ENCODE data around the gene RNU5D-1.

Gene RNU5D-1

DNA sequence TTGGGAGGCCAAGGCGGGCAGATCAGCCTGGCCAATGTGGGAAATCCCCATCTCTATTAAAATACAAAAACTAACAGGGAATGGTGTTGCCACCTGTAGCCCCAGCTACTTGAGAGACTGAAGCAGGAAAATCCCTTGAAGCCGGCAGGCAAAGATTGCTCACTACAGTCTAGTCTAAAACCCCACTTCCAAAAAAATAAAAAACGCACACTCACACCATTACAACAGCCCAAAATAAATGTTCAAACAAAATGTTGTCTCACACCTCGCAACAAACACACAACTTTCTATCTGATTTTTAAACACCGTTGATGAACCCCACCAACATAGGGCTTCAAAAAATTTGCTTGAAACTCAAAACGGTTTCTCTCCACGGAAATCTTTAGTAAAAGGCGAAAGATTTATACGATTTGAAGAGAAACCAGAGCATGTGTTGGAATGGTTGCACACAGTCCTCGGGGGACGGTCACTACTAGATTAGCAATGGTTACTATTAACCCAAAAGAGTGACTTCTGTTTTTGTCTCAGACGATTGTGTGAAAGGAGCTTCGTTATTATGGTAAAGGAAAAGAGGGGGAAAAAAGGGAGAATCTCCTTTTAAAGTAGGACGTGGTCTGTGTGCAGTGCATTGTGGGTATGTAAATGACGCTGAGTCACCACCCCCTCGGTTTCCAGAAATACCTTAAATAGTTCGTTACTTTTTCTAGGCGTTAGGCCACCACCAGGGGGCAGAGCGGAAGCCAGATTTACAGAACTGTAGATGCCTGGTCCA is at the start of gene RNU5D-1 (continued):
- TF ChIP-seq BCL11A (tag by site-specific recombination; IDR thresholded peaks at IDR 0.05; ENCODE audit: low read depth) = no peak
- TF ChIP-seq ZNF530 (tag by site-specific recombination; IDR thresholded peaks at IDR 0.05; ENCODE audit: low read depth) = no peak
- no peak for TF ChIP-seq ZNF274 (IDR thresholded peaks at IDR 0.05; ENCODE audit: low read length)
- no peak for TF ChIP-seq ZNF274 (tag by site-specific recombination; IDR thresholded peaks at IDR 0.05; ENCODE audit: borderline replicate concordance)
- TF ChIP-seq, protein P1, sequence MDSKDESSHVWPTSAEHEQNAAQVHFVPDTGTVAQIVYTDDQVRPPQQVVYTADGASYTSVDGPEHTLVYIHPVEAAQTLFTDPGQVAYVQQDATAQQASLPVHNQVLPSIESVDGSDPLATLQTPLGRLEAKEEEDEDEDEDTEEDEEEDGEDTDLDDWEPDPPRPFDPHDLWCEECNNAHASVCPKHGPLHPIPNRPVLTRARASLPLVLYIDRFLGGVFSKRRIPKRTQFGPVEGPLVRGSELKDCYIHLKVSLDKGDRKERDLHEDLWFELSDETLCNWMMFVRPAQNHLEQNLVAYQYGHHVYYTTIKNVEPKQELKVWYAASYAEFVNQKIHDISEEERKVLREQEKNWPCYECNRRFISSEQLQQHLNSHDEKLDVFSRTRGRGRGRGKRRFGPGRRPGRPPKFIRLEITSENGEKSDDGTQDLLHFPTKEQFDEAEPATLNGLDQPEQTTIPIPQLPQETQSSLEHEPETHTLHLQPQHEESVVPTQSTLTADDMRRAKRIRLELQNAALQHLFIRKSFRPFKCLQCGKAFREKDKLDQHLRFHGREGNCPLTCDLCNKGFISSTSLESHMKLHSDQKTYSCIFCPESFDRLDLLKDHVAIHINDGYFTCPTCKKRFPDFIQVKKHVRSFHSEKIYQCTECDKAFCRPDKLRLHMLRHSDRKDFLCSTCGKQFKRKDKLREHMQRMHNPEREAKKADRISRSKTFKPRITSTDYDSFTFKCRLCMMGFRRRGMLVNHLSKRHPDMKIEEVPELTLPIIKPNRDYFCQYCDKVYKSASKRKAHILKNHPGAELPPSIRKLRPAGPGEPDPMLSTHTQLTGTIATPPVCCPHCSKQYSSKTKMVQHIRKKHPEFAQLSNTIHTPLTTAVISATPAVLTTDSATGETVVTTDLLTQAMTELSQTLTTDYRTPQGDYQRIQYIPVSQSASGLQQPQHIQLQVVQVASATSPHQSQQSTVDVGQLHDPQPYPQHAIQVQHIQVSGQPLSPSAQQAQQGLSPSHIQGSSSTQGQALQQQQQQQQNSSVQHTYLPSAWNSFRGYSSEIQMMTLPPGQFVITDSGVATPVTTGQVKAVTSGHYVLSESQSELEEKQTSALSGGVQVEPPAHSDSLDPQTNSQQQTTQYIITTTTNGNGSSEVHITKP (tag by site-specific recombination; IDR thresholded peaks at IDR 0.05) = peak; percentile 65
- TF ChIP-seq, protein P2, sequence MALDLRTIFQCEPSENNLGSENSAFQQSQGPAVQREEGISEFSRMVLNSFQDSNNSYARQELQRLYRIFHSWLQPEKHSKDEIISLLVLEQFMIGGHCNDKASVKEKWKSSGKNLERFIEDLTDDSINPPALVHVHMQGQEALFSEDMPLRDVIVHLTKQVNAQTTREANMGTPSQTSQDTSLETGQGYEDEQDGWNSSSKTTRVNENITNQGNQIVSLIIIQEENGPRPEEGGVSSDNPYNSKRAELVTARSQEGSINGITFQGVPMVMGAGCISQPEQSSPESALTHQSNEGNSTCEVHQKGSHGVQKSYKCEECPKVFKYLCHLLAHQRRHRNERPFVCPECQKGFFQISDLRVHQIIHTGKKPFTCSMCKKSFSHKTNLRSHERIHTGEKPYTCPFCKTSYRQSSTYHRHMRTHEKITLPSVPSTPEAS (tag by site-specific recombination; IDR thresholded peaks at IDR 0.05) = no peak
- peak; percentile 4; the same call in 1 of the 2 replicates for TF ChIP-seq SP2 (tag by site-specific recombination; IDR thresholded peaks at IDR 0.05)
- TF ChIP-seq ZNF324 (tag by site-specific recombination; IDR thresholded peaks at IDR 0.05) = peak; percentile 76; the same call in 1 of the 2 replicates
- TF ChIP-seq, protein P3, sequence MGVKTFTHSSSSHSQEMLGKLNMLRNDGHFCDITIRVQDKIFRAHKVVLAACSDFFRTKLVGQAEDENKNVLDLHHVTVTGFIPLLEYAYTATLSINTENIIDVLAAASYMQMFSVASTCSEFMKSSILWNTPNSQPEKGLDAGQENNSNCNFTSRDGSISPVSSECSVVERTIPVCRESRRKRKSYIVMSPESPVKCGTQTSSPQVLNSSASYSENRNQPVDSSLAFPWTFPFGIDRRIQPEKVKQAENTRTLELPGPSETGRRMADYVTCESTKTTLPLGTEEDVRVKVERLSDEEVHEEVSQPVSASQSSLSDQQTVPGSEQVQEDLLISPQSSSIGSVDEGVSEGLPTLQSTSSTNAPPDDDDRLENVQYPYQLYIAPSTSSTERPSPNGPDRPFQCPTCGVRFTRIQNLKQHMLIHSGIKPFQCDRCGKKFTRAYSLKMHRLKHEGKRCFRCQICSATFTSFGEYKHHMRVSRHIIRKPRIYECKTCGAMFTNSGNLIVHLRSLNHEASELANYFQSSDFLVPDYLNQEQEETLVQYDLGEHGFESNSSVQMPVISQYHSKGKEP (tag by site-specific recombination; IDR thresholded peaks at IDR 0.05) = no peak
- no peak for TF ChIP-seq ZNF658 (tag by site-specific recombination; IDR thresholded peaks at IDR 0.05)
- no peak for TF ChIP-seq BCL11B (tag by site-specific recombination; IDR thresholded peaks at IDR 0.05; ENCODE audit: low read depth)
- no peak for TF ChIP-seq ZSCAN23 (tag by site-specific recombination; IDR thresholded peaks at IDR 0.05)
- TF ChIP-seq ZBTB20 (tag by site-specific recombination; IDR thresholded peaks at IDR 0.05) = peak; percentile 59; the same call in 1 of the 2 replicates
- TF ChIP-seq, protein P4, sequence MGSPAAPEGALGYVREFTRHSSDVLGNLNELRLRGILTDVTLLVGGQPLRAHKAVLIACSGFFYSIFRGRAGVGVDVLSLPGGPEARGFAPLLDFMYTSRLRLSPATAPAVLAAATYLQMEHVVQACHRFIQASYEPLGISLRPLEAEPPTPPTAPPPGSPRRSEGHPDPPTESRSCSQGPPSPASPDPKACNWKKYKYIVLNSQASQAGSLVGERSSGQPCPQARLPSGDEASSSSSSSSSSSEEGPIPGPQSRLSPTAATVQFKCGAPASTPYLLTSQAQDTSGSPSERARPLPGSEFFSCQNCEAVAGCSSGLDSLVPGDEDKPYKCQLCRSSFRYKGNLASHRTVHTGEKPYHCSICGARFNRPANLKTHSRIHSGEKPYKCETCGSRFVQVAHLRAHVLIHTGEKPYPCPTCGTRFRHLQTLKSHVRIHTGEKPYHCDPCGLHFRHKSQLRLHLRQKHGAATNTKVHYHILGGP (tag by site-specific recombination; IDR thresholded peaks at IDR 0.05) = no peak
- TF ChIP-seq, protein P5, sequence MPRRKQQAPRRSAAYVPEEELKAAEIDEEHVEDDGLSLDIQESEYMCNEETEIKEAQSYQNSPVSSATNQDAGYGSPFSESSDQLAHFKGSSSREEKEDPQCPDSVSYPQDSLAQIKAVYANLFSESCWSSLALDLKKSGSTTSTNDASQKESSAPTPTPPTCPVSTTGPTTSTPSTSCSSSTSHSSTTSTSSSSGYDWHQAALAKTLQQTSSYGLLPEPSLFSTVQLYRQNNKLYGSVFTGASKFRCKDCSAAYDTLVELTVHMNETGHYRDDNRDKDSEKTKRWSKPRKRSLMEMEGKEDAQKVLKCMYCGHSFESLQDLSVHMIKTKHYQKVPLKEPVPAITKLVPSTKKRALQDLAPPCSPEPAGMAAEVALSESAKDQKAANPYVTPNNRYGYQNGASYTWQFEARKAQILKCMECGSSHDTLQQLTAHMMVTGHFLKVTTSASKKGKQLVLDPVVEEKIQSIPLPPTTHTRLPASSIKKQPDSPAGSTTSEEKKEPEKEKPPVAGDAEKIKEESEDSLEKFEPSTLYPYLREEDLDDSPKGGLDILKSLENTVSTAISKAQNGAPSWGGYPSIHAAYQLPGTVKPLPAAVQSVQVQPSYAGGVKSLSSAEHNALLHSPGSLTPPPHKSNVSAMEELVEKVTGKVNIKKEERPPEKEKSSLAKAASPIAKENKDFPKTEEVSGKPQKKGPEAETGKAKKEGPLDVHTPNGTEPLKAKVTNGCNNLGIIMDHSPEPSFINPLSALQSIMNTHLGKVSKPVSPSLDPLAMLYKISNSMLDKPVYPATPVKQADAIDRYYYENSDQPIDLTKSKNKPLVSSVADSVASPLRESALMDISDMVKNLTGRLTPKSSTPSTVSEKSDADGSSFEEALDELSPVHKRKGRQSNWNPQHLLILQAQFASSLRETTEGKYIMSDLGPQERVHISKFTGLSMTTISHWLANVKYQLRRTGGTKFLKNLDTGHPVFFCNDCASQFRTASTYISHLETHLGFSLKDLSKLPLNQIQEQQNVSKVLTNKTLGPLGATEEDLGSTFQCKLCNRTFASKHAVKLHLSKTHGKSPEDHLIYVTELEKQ (tag by site-specific recombination; IDR thresholded peaks at IDR 0.05; ENCODE audit: borderline replicate concordance) = 0 out of 2 replicates have a peak, but pooled peaks have one; percentile 7
- TF ChIP-seq ZNF670 (tag by site-specific recombination; IDR thresholded peaks at IDR 0.05; ENCODE audit: low read depth) = no peak
- peak; percentile 18; the same call in 1 of the 2 replicates for TF ChIP-seq OVOL3 (tag by site-specific recombination; IDR thresholded peaks at IDR 0.05)
- peak; percentile 99 for TF ChIP-seq ZNF366 (tag by site-specific recombination; conservative IDR thresholded peaks at IDR 0.05)
- TF ChIP-seq ZNF37A (tag by site-specific recombination; IDR thresholded peaks at IDR 0.05) = no peak
- no peak for TF ChIP-seq ZNF585B (tag by site-specific recombination; IDR thresholded peaks at IDR 0.05)
- TF ChIP-seq, protein P6, sequence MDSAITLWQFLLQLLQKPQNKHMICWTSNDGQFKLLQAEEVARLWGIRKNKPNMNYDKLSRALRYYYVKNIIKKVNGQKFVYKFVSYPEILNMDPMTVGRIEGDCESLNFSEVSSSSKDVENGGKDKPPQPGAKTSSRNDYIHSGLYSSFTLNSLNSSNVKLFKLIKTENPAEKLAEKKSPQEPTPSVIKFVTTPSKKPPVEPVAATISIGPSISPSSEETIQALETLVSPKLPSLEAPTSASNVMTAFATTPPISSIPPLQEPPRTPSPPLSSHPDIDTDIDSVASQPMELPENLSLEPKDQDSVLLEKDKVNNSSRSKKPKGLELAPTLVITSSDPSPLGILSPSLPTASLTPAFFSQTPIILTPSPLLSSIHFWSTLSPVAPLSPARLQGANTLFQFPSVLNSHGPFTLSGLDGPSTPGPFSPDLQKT (IDR thresholded peaks at IDR 0.05; ENCODE audit: borderline replicate concordance, low read depth, low read length) = no peak
- TF ChIP-seq ZNF19 (tag by site-specific recombination; IDR thresholded peaks at IDR 0.05; ENCODE audit: low read depth) = no peak
- no peak for TF ChIP-seq ZNF785 (tag by site-specific recombination; IDR thresholded peaks at IDR 0.05)
- TF ChIP-seq ZNF426 (tag by site-specific recombination; IDR thresholded peaks at IDR 0.05) = no peak
